HCEC 1CT (cell line): ENCODE data around the gene E2F1.

ENCODE experiments used
- DNase-seq: peaks from one replicate; pipeline ENCODE4 v3.0.0-alpha.2; 2017

Gene E2F1

GRCh38 chr20:33669873-33670640, 16.1 kb downstream of the E2F1 start:
- no peak for DNase-seq

DNA sequence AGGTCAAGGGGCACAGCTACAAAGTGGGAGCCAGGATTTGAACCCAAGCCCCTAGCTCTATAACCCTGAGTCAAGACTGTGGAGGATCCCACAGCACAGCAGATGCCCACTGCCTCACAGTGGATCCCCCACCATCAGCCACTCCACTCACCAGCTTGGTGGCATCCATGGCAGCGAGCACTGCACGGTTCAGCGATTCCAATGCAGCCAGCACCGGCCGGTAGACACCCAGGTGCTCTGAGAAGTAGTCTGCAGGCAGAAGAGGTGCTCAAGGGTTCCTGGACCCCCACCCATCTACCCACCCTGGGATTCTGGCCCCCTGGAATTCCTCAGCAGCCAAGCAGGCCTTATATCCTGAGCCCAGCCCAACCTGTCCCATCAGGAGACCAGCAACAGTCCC, 17.0 kb downstream of the E2F1 start:
- DNase-seq = no peak

GRCh38 chr20:33668466-33669155, 17.6 kb downstream of the E2F1 start:
- no peak for DNase-seq

- peak; percentile 79 for DNase-seq
These were observed 18.3 kb downstream of the E2F1 start for GRCh38 chr20:33667676-33668465.

DNA sequence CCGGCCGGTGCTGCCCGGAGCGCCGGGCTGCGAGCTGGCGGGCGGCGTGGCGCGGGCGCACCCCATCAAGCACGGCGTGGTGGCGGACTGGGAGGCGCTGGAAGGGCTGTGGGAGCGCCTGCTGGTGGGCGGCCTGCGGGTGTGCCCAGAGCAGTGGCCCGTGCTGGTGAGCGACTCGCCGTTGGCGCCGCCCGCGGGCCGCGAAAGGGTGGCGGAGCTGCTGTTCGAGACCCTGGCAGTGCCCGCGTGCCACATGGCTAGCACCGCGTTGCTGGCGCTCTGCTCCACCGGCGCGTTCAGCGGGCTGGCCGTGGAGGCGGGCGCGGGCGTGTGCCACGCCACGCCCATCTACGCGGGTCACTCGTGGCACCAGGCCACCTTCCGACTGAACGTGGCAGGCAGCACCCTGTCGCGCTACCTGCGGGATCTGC, 18.9 kb downstream of the E2F1 start:
- DNase-seq = no peak

- peak; percentile 99 for DNase-seq
These were observed 19.6 kb downstream of the E2F1 start, which contains the start of gene ACTL10 for GRCh38 chr20:33666293-33667244. TSS of gene ACTL10 (plus strand) at chr20:33666943. CDS start at chr20:33667498, 555 bp downstream.

- no peak for DNase-seq
These were observed 21.4 kb downstream of the E2F1 start for GRCh38 chr20:33664762-33665144.

DNA sequence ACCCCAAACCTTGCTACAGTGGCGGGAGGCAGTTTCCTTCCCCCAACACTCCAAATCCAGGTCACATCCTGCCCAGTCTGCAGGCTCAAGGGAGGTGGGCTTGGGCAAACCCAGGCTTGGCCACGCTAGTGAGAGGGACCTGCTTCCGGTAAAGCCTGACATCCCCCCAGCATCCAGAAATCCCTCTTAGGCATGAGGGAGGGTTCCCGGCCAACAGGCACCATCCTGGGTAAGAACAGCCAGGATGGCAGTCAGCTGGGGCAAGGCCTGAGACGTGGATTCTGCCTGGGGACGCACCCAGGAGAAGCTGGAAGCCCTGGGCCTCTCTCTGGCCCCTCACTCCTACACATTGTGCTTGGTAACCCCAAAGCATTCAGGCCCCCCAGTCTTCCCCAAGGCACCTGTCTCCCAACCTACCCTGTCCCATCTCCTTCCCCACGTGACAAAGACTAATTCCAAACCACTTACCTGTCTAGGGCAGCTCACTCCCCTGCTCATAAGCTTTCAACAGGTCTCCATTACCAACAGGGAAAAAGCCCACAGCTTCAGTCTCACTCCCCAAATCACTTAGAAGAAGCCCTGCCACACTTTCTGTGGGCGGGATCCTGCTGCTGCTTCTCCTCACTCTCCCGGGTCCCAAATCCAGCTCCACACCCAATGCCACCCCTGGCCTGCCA, 22.0 kb downstream of the E2F1 start:
- no peak for DNase-seq

DNA sequence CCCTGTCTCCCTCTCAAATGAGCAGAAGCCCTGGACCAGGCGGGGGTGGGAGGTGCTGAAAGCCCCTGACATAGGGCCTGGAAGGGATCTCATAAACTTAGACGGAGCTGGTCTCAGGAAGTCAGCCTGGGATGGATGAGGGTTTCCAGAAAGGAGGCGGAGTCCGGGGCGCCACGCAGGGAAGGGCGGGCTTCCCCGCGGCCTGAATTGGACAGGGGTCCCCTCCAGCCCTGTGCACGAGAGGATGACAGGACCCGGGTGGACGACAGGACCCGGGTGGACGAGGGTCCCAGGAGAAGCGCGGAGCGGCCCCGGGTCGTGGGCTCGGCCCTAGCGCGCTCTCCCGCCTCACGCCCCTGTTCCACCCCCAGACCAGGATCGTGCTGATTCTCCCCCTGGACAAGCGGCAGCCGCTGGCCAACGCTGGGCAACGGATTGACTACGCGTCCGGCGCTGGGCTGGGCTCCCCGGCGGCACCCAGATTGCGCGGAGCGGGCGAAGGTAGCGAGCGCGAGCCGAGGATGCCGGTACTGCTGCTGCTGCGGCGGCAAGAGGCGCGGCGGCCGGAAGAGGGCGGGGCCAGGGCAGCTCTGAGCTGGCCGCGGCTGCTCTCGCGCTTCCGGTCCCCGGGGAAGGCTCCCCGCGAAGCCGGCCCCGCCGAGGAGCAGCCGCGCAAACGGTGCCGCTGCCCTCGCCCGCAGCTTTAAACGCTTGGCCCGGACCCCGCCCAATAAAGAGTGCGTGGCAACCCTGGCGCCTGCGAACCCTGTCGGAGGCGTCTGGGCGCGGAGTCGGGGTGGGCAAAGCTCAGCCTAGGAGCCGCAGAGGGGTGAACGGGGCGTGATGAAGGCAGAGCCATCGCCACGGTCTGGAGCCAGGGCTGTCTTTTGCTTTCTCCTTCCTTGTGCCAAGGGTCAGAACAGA, 22.8 kb downstream of the E2F1 start:
- DNase-seq = peak; percentile 82

DNA sequence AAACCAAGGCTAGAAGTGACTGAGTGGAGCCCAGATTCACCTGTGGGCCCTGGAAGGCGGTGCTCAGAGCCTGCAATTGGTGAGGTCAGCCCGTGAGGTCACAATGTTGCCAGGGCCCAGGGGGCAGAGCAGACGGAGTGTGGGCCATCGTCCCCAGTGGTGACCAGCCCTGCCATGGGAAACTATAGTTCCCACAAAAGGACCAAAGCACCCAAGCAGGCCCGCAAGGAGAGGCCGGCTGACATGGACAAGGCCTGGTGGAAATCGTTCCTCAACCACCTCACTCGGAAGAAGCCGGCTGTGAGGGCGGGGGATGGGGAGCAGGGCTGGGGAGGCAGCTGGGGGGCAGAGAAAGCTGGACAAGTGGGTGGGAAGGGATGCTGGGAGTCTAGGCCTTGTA, 24.0 kb downstream of the E2F1 start, which contains the start of gene C20orf144:
Gene C20orf144, plus strand, starts transcription at position 156 of the 400 bp plus-strand sequence. Its CDS starts 19 bp downstream, at position 175.
- DNase-seq = no peak

GRCh38 chr20:33660685-33661058, 25.5 kb downstream of the E2F1 start:
- DNase-seq = no peak

DNA sequence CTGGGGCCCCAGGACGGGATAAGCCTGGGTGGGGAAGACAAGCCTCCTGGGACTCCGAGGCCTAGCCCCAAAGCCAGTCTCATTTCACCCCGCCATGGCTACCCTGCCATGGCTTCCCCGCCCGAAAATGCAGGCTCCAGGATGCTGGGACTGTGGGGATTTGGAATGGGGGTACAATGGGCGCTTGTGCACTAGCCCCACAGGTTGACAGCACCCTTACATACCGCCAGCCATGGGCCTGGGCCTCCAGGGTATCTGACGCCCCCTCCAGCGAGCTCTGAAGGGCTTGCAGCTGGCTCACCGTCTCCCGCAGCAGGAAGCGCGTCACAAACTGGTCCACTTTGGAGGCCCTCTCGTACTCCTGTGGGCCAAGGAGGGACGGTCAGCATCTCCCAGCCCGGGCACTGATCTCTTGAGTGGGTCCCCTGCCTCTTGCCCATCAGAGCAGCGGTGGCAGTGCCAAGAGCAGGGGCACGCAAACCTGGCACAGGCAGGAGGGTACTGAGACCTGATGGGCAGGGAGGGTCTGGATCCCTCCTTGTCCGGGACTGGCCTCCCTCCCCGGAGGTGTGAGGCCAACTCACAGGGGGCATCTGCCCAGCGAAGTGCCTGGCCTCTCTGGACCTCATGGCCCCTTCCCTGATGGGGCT, 26.0 kb downstream of the E2F1 start:
- no peak for DNase-seq

DNA sequence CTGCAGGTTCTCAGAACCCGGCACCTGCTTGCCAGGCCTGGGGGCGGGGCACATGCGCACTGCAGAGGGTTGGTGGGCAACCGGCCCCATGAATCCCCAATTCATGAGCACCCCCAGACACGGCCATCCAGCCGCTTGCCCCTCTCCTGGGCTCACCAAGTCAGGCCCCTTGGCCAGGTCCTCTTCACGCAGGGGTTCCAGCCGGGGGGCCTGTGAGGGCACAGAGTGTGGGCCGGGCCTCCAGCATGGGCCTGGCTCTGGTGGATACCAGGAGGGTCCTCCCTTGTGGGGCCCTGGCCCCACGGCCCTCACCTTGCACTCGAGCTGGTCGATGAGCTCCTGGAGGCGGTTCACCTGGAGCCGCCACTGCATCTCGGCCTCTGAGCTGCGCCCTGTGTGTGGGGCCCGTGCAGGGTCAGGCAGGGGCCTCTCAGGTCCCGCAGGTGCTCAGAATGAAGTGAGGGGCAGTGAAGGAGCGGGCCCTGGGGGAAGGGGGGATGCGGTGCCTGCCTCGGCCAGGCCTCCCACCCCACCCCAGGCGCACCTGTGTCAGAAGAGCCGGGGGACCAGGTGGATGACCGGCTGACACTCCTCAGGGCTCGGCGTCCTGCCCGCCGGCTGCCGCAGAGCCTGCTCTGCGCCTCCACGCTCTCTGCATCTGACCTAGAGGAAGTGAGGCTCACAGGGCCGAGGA, 26.7 kb downstream of the E2F1 start:
- no peak for DNase-seq

DNA sequence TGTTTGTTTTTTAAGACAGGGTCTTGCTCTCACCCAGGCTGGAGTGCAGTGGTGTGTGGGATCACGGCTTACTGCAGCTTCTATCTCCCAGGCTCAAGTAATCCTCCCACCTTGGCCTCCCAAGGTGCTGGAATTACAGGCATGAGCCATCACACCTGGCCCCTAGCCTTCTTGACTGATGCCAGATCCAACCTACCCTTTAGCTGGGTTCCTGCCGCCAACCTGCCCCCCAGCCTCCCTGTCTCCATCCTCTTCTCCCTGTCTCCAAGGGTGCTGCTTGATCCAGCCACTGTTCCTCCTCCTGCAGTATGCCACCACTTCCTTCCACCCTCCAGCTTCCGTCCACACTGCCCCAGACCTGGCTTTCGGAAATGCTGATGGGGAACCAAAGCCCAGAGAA, 27.3 kb downstream of the E2F1 start:
- DNase-seq = no peak

GRCh38 chr20:33658510-33658909, 27.7 kb downstream of the E2F1 start:
- no peak for DNase-seq

DNA sequence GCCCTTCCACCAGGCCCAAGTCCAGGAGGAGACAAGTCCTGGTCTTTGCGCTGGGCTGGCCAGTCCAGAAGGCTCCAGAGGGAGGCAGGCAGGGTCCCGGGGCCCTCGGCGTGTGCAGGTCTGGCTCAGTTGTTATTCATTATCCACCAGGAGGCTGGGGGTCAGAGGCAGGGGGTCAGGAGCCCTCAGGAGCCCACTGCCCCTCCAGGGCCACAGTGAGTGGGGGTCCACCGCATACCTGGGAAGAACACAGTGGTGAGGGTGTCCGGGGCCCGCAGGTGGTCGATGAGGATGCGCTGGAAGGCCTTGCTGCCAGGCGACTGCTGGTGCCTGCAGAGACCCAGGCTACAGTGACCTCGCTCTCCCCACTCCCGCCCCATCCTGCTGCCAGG, 28.5 kb downstream of the E2F1 start:
- no peak for DNase-seq

DNA sequence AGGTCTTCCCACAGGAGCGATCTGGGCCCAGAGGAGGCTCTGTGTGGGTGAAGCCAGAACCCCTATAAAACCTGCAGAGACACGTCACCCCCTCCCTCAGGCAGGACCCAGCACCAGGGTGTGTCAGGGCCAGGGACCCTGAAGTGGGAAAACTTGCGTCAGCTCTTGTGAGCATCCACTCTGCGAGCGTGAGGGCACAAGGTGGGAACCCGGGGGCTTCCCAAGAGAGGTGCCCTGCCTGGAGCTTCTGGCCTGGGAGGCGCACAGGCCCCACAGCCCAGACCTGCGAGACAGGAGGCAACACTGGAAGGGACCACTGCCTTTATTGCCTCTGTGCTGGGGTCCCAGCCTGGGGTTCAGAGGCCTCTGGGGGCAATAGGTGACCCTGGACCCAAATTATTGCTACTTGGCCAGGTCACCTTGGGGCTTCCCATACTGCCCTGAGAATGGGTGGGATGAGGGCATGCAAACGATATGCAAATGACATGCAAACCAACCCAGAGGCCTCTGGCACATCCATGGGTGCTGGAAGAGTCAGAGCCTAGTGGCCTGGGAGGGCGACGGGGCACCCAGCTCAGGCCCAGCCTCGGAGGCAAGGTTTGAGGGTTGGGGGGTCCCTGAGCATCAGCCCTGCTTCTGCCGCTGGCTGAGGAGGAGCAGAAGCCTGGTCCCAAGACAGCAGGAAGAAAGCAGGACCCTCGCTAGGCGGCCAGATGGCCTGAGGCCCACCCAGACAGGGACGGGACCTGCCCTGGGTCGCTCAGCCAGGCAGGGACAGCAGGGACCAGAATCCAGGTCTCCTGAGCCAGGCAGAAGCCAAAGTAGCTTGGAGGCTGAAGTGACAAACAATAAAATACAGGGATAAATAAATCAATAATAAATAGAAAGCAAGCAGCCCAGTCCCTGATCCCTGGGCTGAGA, 29.1 kb downstream of the E2F1 start:
- DNase-seq = no peak
